GDM1 (cell line): ENCODE data around the gene FGR.

Experiments
- DNase-seq: peaks from one replicate; lab custom pipeline; 2025; lab: John Stamatoyannopoulos, UW

FGR gene

DNA sequence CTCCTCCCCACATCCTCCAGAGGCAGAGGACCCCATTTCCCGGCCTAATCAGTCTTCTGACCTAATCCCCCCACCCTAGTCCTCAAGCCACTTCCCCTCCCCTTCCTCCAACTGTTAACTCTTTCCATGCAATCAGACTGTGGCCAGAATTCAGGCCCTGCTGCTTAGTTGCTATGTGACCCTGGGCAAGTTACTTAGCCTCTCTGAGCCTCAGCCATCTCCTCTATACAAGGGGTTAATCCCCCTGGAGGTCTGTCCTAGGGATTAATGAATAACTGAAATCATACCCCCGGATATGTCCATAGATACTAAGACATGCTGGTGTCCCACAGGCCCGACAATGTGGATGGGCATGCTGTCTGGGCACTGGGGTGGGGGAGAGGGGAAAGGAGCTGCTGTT lies 49.3 kb downstream of the FGR start:
- DNase-seq, result no peak

DNA sequence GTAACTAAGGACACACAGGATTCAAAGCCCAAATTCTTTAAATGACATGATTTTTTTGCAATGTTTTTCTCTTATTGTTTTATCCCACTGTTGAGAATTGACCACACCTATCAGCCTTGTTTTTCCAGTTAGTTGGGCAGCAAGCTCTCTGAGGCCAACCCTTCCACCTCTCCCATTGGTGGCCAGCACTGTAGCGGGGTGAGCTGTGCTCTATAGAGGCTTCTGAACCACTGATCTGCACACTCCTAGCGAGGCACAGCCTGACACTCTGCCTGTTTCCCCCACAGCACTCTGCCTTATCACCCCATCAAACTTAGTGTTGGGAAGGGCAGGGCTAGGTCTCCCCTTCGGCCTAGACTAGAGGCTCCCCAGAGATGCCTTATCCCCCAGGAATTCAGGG lies 50.5 kb downstream of the FGR start:
- no peak for DNase-seq

DNA sequence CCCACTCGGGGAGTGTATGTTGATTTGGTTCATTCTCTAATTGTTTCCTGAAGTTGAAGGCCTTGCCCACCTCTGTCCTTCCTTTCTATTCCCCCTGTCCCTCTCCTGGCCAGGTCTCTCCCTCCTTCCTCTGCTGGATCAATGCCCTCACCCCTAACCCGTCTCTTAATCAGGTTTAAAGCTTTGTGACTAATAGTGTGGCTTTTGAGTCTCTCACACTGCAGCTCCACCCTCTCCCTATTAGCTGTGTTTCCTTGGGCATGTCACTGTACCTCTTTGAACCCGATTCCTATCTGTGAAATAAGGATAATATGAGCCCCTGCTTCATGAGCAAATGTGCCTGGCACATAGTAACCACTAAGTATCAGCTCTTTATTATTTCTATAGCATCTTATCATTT lies 51.5 kb downstream of the FGR start:
- DNase-seq, result no peak

DNA sequence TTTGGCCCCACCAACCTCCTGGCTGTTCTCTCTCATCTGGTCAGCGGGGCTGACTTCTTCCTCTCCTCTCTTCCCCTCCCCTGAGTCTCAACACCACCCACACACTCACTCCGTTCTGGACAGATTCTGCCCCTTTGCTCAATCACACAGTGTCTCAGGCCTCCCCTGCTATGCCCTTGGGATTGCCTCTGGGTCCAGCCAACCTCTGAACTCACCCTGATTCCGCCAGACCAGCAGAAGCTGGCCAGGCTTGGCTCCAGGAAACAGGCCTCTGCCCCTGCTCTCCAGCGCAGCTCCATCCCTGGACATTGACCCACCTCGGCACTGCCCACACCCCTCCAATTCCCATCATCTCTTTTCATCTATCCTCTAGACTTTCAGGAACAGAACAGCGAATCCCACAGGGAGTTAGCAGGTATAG lies 53.2 kb downstream of the FGR start:
- DNase-seq, result no peak

DNA sequence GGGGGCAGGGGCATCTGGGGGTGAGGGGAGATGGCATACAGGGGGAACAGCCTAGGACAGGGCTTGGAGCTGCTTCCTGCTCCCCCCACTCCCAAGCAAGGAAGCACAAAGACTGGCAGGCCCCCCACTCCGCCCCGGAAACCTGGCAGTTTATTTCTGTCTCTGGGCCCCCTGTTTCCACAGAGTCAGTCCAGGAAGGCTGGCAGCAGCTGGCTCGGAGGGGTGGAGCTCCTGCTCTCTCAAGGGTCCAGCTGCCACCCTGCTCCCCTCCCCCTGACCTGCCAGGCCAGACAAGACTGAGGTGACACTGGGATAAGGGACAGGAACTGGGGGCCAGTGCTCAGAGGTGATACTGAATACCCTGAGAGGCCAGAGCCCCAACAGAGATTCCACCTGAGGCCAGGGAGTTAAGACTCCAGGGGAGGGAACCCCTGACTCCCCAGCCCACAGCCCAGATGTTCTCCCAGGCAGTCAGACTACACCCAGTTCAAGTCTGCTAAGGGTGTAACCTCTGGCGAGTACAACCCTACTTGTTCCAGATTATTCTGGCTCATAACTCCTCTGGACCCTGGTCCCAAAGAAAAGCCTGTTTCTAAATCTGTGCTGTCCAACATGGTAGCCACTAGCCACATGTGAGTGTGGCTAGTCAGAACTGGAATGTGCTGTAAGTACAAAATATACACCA lies 57.3 kb downstream of the FGR start:
- no peak for DNase-seq

DNA sequence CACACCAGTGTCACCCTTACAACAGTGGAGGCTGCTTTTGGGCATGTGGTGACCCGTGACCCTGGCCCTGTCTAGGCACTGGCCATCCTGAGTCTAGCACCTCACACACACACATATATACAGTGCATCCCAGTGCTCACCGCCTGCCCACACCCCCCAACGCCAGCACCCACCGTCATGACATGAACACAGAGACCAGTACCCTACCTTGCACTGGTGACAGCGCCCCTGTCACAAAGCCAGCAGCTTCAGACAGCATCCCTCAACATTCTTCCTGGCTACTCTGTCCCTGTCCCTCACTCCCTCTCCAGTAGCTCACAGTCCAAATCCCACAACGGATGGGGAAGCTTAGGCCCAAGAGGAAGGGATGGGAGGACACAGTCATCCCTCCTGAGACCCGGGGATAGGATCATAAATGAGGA lies 58.2 kb downstream of the FGR start:
- DNase-seq, result no peak

DNA sequence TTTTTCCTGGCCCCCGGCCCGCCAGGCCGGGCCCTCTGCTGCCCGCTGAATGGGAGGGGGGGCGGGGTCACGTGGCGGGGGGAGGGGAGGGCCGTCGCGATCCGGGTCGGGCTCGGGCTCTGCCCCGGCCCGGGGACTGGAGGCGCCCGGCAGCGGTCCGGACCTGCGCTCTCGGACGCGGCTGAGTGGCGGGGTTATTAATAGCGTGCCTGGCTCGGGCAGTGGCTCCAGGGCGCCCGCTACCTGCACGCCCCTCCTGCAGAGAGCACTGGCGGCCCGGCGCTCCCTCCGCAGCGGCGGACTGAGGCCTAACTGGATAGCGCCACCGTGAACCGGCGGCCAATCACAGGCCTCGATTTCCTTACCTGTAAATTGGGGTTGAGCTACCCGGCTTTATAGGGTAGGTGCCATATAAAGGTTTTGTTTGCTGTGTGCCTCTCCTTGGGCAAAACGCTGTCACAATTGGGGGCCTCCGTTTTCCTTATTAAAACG lies 59.1 kb downstream of the FGR start:
- no peak for DNase-seq

DNA sequence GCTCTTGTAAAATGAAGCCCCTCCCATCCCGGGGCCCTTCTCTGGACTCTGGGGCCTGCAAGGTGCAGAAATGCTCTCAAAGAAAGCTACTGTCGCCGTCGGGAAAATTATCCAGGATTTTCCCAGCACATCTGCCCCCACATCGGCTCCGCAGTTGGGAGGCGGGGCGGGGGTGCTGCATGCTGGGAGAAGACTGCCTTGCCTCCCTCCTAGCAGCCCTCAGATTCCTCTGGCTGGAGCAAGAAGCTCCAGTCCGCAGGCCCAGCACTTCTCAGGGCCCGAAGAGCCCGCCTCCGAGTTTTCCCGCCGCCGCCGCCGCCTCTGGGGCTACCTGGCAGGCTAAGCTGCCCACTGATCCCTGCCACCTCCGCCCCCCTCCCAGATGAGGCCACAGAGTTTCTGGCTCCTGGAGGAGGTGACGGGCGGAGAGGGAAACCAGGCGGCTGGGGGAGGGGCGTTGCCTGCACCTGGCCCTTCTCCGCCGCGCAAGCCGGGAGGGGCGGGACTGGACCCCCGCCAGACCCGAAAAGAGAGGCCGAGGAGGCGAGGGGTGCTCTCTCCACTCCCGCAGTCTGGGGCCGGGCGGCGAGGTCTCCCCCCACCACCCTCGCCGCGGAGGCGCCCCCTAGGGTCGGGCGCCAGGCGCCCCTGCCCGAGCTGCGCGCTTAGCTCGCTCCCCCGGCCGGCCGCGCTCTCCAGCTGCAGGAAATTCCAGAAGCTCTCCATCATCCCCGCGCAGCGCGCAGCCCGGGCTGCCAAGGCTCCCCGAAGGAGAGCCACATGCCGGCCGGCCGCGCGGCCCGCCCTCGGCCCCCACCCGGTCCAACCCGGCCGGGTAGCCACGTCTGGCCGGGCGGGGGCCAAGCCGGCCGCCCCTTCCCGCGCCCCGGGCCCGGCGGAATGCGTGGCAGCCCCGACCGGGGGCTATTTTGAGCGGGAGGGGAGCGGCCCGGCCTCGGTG lies 59.8 kb downstream of the FGR start:
- DNase-seq, result no peak

DNA sequence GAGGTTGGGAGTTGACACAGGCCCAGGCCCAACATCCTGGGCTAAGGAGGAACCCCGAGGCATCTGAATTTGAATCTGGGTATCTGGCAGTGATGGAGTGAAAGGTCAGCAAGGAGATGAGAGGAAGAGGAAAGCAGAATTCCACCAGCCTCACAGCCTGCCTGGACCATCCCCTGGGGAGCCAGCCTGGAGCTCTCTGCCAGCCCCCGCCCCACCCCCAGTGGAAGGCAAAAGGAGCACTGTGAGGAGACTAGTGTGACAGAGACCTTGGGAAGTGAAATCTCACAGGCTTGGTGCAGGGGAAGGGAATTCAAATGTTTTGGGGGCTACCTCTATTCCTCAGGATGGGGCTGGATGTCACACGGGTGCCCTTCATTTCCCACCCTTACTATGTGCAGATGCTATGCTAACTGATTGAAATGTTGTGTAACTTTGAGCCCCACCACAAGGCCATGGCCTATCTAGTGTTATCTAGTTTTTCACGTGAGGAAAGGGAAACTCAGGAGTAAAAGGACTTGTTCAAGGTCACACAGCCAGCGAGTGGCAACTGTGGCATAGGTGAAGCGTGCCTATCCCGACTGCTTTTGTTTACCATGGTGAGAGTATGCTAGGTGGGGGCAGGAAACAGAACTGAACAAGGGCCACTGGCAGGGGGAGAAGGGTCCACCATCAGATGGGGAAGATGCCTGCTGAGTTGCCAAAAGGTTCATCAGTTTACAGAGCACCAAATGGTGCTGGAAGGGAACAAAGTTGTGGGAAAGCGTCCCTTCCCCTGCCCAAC lies 60.8 kb downstream of the FGR start:
- no peak for DNase-seq

DNA sequence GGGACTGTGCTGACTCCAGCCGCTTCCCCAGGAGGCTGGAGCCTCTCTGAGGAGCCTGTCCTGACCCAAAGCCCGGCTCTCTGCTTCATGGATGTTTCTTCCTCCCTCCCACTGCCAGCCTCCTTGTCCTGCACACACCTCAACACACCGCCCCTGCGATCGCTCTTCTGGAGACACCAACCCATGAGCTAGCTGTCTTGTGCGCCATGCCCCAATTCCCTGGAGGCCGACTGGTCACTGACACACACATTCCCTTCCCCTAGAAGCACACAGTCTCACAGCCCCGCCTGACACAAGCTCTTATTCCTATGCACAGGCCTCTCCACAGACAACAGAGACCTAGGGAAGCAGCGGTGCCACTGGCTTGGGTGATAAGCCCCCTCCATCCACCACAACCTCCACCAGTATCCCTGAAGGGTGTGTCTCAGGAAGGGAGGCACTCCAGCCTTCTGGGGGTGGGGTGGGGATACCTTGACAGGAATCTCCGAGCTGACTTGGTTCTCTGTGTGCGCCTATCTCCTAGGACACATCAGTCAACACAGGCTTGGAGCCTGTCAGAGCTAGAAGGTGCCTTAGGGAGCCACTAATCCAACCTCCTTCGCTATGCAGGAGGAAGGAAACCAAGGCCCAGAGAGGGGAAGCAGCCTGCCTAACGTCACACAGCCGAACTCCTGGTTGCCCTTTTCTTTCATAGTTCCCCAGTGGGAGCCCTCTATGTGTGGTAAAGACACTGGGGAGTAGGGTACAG lies 62.1 kb downstream of the FGR start:
- no peak for DNase-seq

DNA sequence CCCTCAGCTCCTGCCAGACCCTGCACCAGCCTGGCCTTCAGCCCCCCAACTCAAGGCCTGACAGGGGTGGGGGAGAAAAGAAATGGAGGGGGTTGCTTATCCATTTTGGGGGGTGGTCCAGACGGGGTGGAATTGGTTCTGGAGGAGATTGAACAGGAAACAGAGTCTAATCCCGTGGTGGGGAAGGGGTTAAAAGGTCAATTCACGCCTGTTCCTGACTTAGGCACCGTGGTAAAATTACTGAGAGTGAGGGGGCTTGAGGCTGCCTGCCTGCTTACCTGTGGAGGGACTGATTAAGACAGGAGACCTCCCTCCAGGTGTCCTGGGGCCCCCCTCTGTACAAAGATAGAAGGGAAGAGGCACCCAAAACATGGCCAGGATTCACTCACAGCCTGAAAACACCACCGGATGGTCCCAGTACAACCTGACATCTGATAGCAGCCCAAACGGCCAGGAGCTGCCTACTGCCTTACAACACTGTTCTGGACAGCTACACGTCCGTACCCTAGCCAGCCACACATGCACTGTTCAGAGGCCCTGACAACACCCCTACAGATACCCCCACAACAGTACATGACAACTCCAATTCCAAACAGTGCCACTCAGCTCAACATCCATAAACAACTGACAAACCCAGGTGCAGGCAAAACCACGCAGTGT lies 62.8 kb downstream of the FGR start:
- DNase-seq, result no peak

DNA sequence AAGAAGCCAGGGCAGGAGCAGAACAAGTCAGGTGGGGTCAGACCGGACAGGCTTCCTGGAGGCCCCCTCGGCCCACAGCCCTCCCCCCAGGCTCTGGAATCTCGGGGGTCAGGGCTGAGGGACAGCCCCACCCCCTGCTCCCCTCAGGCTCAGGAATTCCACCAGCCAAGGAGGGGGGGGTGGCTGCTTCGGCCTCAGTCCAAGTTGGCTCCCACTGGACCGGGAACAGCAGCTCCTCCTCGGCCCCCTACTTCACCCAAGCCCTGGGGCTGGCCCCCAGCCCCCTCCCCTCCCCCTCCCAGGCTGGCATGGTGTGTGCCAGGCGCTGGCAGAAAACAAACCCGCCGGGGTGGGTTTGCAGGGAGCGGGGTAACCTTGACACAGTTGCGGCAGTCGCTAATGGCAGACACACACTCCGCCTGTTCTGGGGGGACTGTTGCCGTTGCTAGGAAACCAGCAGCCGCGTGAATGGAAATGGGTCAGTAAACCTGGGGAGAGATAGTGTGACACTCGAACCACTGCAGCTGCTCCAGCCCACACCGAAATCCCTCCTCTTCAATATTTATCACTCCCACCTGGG lies 63.5 kb downstream of the FGR start:
- DNase-seq, result no peak

DNA sequence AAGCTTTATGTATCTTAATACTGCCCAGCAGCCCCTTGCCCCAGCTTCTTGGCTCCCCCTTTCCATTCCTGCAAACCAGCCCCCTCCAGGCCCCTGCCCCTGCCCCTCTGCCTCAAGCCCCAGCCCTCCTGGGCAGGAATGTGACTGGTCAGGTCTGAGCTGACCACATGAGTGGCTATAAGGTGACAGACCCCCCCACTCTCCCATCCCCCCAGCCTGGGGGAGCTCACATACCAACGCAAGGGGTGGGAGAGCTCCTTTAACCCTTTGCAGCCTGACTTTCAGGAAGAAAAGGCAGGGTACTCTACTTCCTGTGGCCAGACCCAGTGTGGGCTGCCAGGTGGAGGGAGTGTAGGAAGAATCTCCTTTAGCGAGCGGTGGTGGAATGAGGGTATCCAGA lies 64.2 kb downstream of the FGR start:
- DNase-seq, result no peak

DNA sequence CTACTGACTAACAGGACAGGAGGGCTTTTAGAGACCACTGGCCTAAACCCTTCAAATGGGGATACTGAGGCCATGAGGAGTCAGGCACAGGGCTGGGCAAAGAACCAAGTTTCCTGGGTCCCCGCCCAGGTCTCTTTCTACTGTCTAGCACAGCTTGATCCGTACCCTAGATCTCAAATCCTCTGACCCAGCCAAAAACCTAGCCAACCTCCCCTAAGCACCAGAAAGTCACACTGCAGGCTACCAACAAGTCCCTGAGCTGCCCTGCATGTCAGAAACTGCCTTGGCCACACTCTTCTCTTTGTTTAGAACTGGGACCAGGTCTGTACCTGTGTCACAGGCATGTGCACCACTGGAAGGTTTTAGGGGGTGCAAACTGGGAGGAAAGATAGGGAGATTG lies 64.6 kb downstream of the FGR start:
- no peak for DNase-seq

DNA sequence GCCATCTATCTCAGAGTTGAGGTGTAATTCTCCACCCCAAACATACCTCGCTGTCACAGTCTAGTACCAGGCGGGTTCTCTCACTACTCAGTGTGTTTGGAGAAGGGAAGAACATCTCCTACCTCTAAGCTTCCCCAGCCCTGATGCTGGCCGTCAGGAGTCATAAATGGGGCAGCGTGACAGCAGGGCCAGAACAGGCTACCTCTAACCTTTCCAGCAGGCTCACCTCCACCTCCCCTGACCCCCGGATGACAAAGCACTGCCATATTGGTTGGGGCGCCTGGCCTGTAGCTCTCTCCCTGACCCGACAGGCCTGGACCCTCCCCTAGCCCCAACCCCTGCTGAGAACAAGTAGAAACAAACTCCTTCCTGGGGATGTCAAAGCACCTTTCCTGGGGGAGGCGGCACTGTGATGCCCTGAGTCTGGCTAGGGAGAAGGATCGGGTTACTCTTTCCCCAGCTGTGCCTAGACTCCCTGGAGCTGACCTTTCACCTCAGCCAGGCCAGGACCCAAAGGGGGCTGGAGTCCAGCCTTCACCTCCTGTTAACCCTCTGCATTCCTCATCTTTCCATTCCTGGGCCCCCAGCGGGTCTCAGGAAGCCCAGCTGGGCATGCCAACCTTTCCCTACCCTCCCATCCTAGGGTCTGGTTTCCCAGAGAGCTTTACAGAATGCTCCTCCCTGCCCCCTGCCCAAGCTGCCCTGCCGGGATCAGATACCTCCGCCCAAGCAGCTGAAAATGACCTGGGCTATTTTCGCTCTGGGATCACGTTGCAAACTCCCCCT lies 65.3 kb downstream of the FGR start:
- DNase-seq, result no peak

DNA sequence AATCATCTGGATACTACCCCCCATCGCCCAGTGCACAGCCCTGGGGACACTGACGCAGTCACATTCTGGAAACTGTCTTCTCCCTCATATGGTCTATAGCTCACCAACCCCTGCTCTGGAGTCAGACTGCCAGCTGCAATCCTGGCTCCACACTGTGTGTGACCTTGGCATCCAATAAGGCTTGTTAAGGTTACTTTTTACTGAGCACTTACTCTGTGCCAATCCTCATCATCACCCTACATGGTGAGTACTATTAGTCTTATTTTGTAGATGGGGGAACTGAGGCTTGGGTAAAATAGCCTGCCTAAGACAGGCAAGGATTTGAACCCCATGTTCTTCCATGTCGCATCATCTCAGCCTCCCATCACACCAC lies 65.9 kb downstream of the FGR start:
- no peak for DNase-seq

DNA sequence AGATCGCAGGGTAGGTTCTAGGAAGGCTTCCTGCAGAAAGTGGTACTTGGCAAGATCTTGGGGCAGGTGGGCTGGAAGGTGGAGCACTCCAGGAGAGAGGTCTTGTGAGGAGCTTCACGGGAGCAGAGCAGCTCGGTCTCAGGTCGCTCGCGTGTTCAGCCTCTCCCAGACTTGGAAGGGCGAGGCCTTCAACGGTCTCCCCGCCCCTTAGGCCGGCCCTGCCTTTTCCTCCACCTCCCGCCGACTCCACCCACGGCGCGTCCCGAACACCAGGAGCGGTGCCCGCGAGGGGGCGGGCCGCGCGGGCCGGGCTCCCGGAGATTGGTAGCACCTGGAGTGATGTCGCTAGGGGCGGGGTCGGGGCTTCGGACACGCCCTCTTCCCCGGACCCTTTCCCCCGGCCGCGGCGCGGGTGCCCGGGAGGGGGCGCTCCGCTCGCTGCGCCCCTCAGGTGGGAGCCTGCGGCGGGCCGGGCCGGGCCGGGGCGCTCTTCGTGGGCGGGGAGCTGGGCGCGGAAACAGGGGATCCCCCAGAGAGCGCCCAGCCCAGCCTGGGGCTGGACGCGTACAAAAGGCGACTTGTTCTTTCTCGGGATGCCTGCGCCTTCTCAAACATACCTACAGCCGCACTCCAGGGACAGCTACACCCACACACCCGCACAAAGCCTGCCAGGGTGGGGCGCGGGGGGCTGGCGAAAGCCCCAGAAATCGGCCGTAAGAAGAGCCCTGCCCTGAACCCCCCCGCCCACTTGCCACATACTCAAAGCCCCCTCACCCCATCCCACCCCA lies 66.5 kb downstream of the FGR start:
- DNase-seq, result peak; percentile 95

DNA sequence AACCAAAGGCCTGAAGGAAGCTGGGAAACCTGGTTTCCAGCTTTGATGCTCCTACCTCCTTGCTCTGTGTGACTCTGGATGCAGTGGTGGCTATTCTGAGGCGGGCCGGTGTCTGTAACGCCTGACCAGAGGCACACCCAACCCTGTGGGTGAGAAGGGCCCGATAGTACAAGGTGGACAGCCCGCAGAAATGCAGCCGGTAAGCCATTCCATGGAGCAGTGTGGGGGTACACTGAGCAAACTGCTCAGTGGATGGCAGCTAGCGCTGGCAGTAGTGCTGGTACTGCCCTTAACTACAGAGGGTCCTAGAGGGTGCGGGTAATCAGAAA lies 67.0 kb downstream of the FGR start:
- no peak for DNase-seq

DNA sequence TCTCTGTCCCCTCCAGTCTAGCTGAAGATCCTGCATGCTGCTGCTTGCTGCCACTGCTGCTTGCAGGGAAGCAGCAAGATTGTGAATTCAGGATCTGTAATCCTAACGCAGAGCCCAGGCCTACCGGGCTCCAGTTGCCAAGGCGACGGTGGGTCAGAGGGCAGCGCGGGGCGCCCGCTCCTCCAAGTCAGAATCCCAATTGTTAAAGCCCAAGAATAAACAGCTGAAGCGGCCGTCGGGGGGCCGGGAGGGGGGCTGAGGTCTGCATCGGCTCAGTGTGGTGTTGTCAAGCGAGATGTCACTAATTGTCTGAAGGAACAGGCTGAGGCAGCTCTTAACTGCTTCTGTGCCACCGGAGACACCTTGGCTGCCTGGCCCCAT lies 67.8 kb downstream of the FGR start:
- DNase-seq, result no peak
